ENCODE measurements around the gene BUB3.

- no peak for TF ChIP-seq CTCF (conservative IDR thresholded peaks at IDR 0.05; ENCODE audit: low read depth, low read length)
- TF ChIP-seq POLR2A (IDR thresholded peaks at IDR 0.05; ENCODE audit: low read depth, low read length) = no peak
- TF ChIP-seq CEBPB (IDR thresholded peaks at IDR 0.05; ENCODE audit: low read depth, low read length) = no peak
- TF ChIP-seq RFX5 (IDR thresholded peaks at IDR 0.05; ENCODE audit: low read depth, low read length) = no peak
- no peak for TF ChIP-seq BHLHE40 (IDR thresholded peaks at IDR 0.05; ENCODE audit: low read depth, low read length)
- no peak for TF ChIP-seq RAD21 (IDR thresholded peaks at IDR 0.05; ENCODE audit: low read length)
- no peak for TF ChIP-seq RCOR1 (IDR thresholded peaks at IDR 0.05; ENCODE audit: insufficient replicate concordance, low read length)
- no peak for TF ChIP-seq MAFK (IDR thresholded peaks at IDR 0.05; ENCODE audit: low read depth, low read length)
- TF ChIP-seq CHD1 (IDR thresholded peaks at IDR 0.05; ENCODE audit: low read depth, low read length) = no peak
These were observed 14.6 kb upstream of the BUB3 start for GRCh38 chr10:123139521-123140163.

All from IMR-90 (cell line).